Mucosa of rectum (tissue), 2 donors: ENCODE data around the gene HIF3A.

ENCODE experiments used
- H3K27ac ChIP-seq, 2 donors: one replicate each; pipeline ENCODE4 v1.7.0; 2013; ENCODE audit warnings: inconsistent platforms in 2 of 2, low read depth in 2 of 2, low read length in 2 of 2
- H3K27me3 ChIP-seq, 2 donors: one replicate each; pipeline ENCODE4 v1.7.0; 2013; ENCODE audit warnings: low read length in 2 of 2; ENCODE audit not compliant: control insufficient read depth in 2 of 2, insufficient read depth in 2 of 2
- H3K36me3 ChIP-seq, 2 donors: one replicate each; pipeline ENCODE4 v1.7.0; 2013; ENCODE audit warnings: low read length in 2 of 2; ENCODE audit not compliant: control insufficient read depth in 2 of 2, insufficient read depth in 2 of 2
- H3K4me1 ChIP-seq, 2 donors: one replicate each; pipeline ENCODE4 v1.7.0; 2013; ENCODE audit warnings: low read length in 2 of 2, mild to moderate bottlenecking in 1 of 2; ENCODE audit not compliant: control insufficient read depth in 2 of 2, insufficient read depth in 2 of 2
- H3K4me3 ChIP-seq, 2 donors: one replicate each; pipeline ENCODE4 v1.7.0; 2013; ENCODE audit warnings: low read length in 2 of 2
- H3K9ac ChIP-seq, 2 donors: one replicate each; pipeline ENCODE4 v1.7.0; 2013; ENCODE audit warnings: low read length in 2 of 2, low read depth in 1 of 2, mild to moderate bottlenecking in 1 of 2
- H3K9me3 ChIP-seq, 2 donors: one replicate each; pipeline ENCODE4 v1.7.0; 2013; ENCODE audit warnings: low read length in 2 of 2; ENCODE audit not compliant: control insufficient read depth in 2 of 2
- donor health status: healthy.
- donor health status: Normal muscosa, but diverticular disease.

The HIF3A gene

GRCh38 chr19:46345157-46345556, 48.3 kb downstream of the HIF3A start:
- Histone ChIP-seq H3K9me3 (no peaks in the 10 kb centered on the region), H3K27me3 (no peaks in the 10 kb centered on the region), H3K4me1 (peaks cover 19 to 28% of the 10 kb centered on the region in 2 donors), H3K36me3 (no peaks in the 10 kb centered on the region), H3K27ac (no peak overlapping the region), H3K4me3 (no peak overlapping the region), H3K9ac (no peak overlapping the region)

GRCh38 chr19:46346821-46347571, 50.2 kb downstream of the HIF3A start, which contains the start of gene PPP5C:
Gene PPP5C, plus strand, starts transcription at chr19:46347087. Its CDS starts 10 bp downstream, at chr19:46347097.
- no peaks in the 10 kb centered on the region for H3K9me3 ChIP-seq
- no peaks in the 10 kb centered on the region for H3K27me3 ChIP-seq
- peak within 1 kb of the TSS; percentile 94 to 97 for H3K9ac ChIP-seq
- H3K27ac ChIP-seq: peak within 1 kb of the TSS; percentile 87 to 91
- peaks cover 37 to 45% of the 10 kb centered on the region in 2 donors for H3K4me1 ChIP-seq
- H3K36me3 ChIP-seq: no peaks in the 10 kb centered on the region
- H3K4me3 ChIP-seq: peak within 1 kb of the TSS; percentile 87 to 97

- H3K9me3 ChIP-seq: no peaks in the 10 kb centered on the region
- H3K27me3 ChIP-seq: no peaks in the 10 kb centered on the region
- peak overlapping the region; percentile 94 to 97 for H3K9ac ChIP-seq
- peak overlapping the region; percentile 87 to 91 for H3K27ac ChIP-seq
- peak overlapping the region; percentile 87 to 97 for H3K4me3 ChIP-seq
- H3K36me3 ChIP-seq: peaks cover 0 to 3% of the 10 kb centered on the region in 2 donors
- peaks cover 37 to 45% of the 10 kb centered on the region in 2 donors for H3K4me1 ChIP-seq
Measured at GRCh38 chr19:46347572-46347883, 50.7 kb downstream of the HIF3A start.

DNA sequence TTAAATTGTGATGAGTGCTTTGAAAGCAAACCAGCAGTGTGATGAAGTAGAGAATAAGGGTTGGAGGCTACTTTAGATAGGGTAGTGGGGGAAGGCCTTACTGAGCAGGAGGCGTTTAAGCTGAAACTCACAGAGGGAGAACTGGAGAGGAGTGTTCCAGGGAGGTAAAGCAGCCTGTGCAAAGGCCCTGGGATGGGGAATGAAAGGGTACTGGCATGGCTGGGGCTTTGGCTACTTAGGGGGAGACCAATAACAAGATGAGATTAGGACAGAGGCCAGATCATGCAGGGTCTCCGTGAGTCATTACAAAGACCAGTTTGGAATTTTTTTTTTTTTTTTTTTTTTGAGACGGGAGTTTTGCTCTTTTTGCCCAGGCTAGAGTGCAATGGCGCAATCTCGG, 51.1 kb downstream of the HIF3A start:
- Histone ChIP-seq H3K27ac (no peak overlapping the region), H3K4me1 (peaks cover 37 to 45% of the 10 kb centered on the region in 2 donors), H3K36me3 (peaks cover 0 to 3% of the 10 kb centered on the region in 2 donors), H3K4me3 (peak overlapping the region; percentile 37 to 87), H3K9me3 (no peaks in the 10 kb centered on the region), H3K27me3 (no peaks in the 10 kb centered on the region), H3K9ac (no peak overlapping the region)

- Histone ChIP-seq H3K9me3 (no peaks in the 10 kb centered on the region), H3K27me3 (no peaks in the 10 kb centered on the region), H3K9ac (peak overlapping the region; percentile 24 to 44), H3K27ac (peak overlapping the region; percentile 30 to 43), H3K4me3 (no peak overlapping the region), H3K36me3 (peaks cover 10 to 13% of the 10 kb centered on the region in 2 donors), H3K4me1 (peaks cover 37 to 45% of the 10 kb centered on the region in 2 donors)
Measured at GRCh38 chr19:46349311-46349993, 52.6 kb downstream of the HIF3A start.

DNA sequence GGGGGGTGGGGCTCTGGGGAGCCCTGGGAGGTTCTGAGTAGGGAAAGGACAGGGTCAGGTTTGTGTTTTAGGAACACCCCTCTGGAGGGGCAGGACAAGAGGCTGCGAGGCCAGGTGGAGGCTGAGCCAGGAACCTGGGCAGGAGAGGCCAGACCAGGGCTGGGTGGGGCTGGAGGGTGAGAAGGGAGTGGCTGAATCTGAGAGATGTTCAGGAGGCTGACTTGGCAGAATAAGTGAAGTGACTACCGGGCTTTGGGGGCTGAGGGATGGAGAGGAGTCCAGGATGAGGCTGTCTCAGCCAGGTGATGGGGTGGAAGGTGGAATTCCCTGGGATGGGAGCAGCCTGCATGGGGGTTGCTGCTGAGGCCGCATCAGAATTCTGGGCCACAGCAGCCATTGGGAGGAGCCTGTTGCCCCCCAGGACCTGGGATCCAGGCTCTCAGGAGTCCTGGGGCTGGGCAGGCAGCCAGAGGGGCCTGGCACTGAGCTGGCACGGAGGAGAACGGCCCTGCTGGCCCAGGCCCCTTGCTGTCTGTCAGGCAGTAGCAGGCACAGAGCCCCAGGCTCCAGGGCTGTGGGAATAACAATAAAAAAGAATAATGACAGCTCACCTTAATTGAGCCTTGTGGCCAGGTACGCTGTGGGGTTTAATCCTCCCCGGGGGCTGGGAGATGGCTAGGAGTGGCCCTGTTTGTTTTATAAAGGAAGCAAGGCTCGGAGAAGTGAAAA, 53.4 kb downstream of the HIF3A start:
- Histone ChIP-seq H3K9ac (peak overlapping the region; percentile 21 to 65), H3K36me3 (peaks cover 17 to 20% of the 10 kb centered on the region in 2 donors), H3K27me3 (no peaks in the 10 kb centered on the region), H3K27ac (peak overlapping the region; percentile 48 to 68), H3K9me3 (no peaks in the 10 kb centered on the region), H3K4me3 (peak overlapping the region in 1 of 2 donors; percentile 44), H3K4me1 (peaks cover 37 to 45% of the 10 kb centered on the region in 2 donors)

DNA sequence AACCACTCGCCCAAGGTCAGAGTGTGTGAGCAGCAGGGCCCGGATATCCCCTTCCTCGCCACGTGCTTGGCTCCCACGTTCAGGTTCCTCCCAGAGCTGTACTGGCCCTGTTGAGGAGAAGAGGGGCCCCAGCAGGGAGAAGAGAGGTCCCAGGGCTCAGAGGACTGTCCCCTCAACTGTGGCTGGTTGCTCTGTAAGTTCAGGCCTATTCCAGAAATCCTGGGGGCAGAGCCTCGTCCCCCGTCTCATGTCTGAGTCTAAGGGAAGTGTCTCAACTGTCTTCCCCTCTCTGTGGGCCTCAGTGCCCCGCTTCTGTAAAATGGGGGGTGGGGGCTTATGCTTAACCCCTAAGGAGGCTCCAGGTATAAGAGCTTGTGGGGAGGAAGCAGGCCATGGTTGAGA, 53.9 kb downstream of the HIF3A start:
- H3K9me3 ChIP-seq: no peaks in the 10 kb centered on the region
- peaks cover 38 to 45% of the 10 kb centered on the region in 2 donors for H3K4me1 ChIP-seq
- no peaks in the 10 kb centered on the region for H3K27me3 ChIP-seq
- peak overlapping the region; percentile 21 to 65 for H3K9ac ChIP-seq
- H3K36me3 ChIP-seq: peaks cover 19 to 20% of the 10 kb centered on the region in 2 donors
- H3K4me3 ChIP-seq: peak overlapping the region in 1 of 2 donors; percentile 44
- peak overlapping the region; percentile 48 to 68 for H3K27ac ChIP-seq

DNA sequence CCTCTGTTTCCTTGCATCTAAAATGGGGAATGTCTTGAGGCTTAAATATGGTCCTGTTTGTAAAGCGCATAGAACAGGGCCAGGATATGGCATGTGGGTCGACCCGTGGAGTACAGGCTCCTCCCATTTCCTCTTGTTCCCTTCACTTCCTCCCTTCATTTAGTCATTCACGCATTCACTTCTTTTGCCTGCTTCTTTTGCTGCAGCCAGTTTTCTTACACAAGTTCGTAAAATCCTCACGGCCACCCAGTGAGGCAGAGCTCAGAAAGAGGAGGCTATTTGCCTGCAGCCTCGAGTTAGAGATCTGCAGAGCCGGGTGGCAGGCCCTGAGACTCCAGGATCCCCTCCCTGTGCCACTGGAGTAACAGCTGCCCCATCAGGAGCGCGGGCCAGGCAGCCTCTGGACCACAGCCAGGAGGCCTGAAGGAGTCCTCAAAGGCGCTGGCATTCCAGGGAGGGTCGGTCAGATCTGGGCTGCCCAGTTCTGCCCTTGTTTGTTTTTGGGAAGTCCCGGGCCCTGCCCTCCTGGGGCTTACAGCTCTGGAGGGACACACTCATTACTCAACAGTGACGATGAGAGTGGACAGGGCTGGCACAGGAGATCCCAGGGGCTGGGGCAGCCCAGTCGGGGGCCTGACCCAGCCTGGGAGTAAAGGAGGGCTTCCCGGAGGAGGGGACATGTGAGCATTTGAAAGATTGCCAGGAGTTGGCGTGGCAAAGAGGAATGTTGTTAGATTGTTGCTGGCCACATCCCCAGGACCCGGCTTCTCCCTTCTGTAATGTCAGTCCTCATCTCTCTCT, 54.6 kb downstream of the HIF3A start:
- peak overlapping the region; percentile 19 to 65 for H3K9ac ChIP-seq
- H3K27ac ChIP-seq: peak overlapping the region; percentile 48 to 68
- H3K4me1 ChIP-seq: peaks cover 36 to 42% of the 10 kb centered on the region in 2 donors
- H3K9me3 ChIP-seq: no peaks in the 10 kb centered on the region
- H3K4me3 ChIP-seq: no peak overlapping the region
- H3K27me3 ChIP-seq: no peaks in the 10 kb centered on the region
- peaks cover 20 to 23% of the 10 kb centered on the region in 2 donors for H3K36me3 ChIP-seq

DNA sequence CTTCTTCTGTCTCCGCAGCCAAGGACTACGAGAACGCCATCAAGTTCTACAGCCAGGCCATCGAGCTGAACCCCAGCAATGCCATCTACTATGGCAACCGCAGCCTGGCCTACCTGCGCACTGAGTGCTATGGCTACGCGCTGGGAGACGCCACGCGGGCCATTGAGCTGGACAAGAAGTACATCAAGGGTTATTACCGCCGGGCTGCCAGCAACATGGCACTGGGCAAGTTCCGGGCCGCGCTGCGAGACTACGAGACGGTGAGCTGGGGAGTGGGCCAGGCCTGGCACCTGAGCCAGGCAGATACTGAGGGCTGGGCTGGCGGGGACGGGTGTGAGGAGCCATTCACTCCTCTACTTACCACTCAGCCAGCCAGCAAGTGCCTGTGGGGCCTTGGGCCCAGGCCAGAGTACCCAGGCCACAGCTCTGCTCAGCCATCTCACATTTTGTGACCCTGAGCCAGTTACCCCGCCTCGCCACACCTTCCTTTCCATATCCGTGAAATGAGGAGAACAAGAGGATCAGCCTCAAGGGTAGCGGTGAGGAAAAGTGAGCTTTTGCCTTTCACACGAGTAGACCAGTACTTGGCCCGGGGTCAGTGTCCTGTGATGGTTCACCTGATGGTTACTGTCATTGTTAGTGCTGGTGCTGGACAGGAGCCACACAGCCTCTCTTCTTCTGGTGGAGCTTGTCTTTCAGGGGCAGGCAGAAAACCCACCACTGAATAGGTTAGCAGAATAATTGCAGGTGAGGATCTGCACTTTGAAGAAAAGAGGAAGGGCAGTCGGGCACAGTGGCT, 57.1 kb downstream of the HIF3A start:
- H3K27ac ChIP-seq: no peak overlapping the region
- no peaks in the 10 kb centered on the region for H3K27me3 ChIP-seq
- H3K4me1 ChIP-seq: peaks cover 28 to 29% of the 10 kb centered on the region in 2 donors
- peaks cover 20 to 32% of the 10 kb centered on the region in 2 donors for H3K36me3 ChIP-seq
- no peak overlapping the region for H3K4me3 ChIP-seq
- no peaks in the 10 kb centered on the region for H3K9me3 ChIP-seq
- no peak overlapping the region for H3K9ac ChIP-seq
